ENCODE results near the gene WASL. TPM values are rescaled to one million over a fixed set of nuclear protein-coding genes. Genes with fewer than 3 reads are reported as not detected.

WASL gene
- total RNA-seq, 1 donor from 2014 or later = 33.7 TPM

DNA sequence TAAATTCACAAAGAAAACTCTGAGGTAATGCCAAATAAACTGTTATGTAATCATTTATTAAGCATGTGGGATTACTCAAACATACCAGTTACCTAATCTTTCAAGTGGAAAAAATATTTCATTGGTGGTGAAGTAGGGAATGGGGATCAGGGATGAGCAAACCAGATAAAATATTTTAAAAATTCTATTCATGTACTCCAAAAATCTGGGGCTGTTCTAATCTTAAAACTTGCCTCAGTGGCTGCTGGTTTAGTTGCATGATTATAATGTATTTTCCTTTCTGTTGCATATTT, 73.7 kb downstream of the WASL start:
- peaks cover 5% of the 10 kb centered on the region for H3K4me1 Mint-ChIP-seq (ENCODE audit: unreplicated experiment)
- no peak for DNase-seq (ENCODE audit: low spot score)
- no peaks in the 10 kb centered on the region for H3K9me3 Mint-ChIP-seq (ENCODE audit: unreplicated experiment)
- H3K4me3 Mint-ChIP-seq (ENCODE audit: unreplicated experiment) = no peak overlapping the region
- TF ChIP-seq CTCF (IDR thresholded peaks at IDR 0.05; ENCODE audit: unreplicated experiment) = no peak
- peaks cover 5% of the 10 kb centered on the region for H3K27me3 Mint-ChIP-seq (ENCODE audit: unreplicated experiment)
- no peak overlapping the region for H3K27ac Mint-ChIP-seq (ENCODE audit: unreplicated experiment)
- H3K36me3 Mint-ChIP-seq (ENCODE audit: low read depth, unreplicated experiment) = no peaks in the 10 kb centered on the region

- H3K27ac Mint-ChIP-seq (ENCODE audit: unreplicated experiment) = no peak overlapping the region
- no peak for TF ChIP-seq CTCF (IDR thresholded peaks at IDR 0.05; ENCODE audit: unreplicated experiment)
- H3K27me3 Mint-ChIP-seq (ENCODE audit: unreplicated experiment) = peaks cover 5% of the 10 kb centered on the region
These were observed 74.2 kb downstream of the WASL start for GRCh38 chr7:123674399-123675180.

DNA sequence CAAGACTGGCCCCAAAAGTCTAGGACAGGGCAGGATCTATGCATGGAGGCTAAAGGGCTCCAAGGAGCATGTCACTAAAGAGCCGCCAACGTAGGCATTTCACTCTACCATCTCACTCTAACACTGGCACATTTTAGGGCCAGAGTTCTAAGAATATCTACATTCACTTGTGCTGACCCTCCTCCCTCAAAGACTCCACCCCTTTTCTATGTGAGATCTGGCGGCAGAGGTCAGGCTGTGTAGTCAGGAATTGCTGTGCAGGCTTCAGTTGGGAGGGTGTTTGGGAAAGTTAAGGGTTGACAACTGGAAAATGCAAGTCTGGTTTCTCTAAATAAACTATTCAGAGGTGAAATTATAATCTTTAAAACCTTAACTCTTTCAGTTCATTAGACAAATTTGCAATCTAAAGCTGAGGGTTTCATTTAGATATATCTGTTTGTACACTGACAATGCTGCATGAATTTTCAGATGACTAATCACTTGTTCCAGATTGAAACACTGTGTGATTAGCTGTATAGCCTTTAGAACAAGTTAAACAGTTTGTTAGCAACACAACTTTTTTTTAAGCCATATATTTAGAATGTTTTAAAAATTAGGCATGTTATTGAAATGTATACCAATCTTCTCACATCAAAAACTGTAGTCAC, 74.9 kb downstream of the WASL start:
- Mint-ChIP-seq H3K9me3 (ENCODE audit: unreplicated experiment) (no peaks in the 10 kb centered on the region), H3K27me3 (ENCODE audit: unreplicated experiment) (peaks cover 5% of the 10 kb centered on the region), H3K27ac (ENCODE audit: unreplicated experiment) (no peak overlapping the region), H3K4me1 (ENCODE audit: unreplicated experiment) (no peaks in the 10 kb centered on the region), H3K4me3 (ENCODE audit: unreplicated experiment) (no peak overlapping the region), H3K36me3 (ENCODE audit: low read depth, unreplicated experiment) (no peaks in the 10 kb centered on the region)
- no peak for TF ChIP-seq CTCF (IDR thresholded peaks at IDR 0.05; ENCODE audit: unreplicated experiment)
- no peak for DNase-seq (ENCODE audit: low spot score)

More at GRCh38 chr7:123674399-123675180, 74.2 kb downstream of the WASL start:
- H3K36me3 Mint-ChIP-seq (ENCODE audit: low read depth, unreplicated experiment) = no peaks in the 10 kb centered on the region
- DNase-seq (ENCODE audit: low spot score) = no peak
- peaks cover 5% of the 10 kb centered on the region for H3K4me1 Mint-ChIP-seq (ENCODE audit: unreplicated experiment)
- no peak overlapping the region for H3K4me3 Mint-ChIP-seq (ENCODE audit: unreplicated experiment)
- H3K9me3 Mint-ChIP-seq (ENCODE audit: unreplicated experiment) = no peaks in the 10 kb centered on the region

- Mint-ChIP-seq H3K27ac (ENCODE audit: unreplicated experiment) (no peak overlapping the region), H3K9me3 (ENCODE audit: unreplicated experiment) (no peaks in the 10 kb centered on the region), H3K4me3 (ENCODE audit: unreplicated experiment) (no peak overlapping the region), H3K36me3 (ENCODE audit: low read depth, unreplicated experiment) (no peaks in the 10 kb centered on the region), H3K4me1 (ENCODE audit: unreplicated experiment) (no peaks in the 10 kb centered on the region), H3K27me3 (ENCODE audit: unreplicated experiment) (peaks cover 5% of the 10 kb centered on the region)
- TF ChIP-seq CTCF (IDR thresholded peaks at IDR 0.05; ENCODE audit: unreplicated experiment) = no peak
- no peak for DNase-seq (ENCODE audit: low spot score)
These were observed 75.6 kb downstream of the WASL start for GRCh38 chr7:123673137-123673732.

- no peak overlapping the region for H3K4me3 Mint-ChIP-seq (ENCODE audit: unreplicated experiment)
- H3K9me3 Mint-ChIP-seq (ENCODE audit: unreplicated experiment) = no peaks in the 10 kb centered on the region
These were observed 79.3 kb downstream of the WASL start for GRCh38 chr7:123669485-123669884.

More at GRCh38 chr7:123669485-123669884, 79.3 kb downstream of the WASL start:
- no peak overlapping the region for H3K27ac Mint-ChIP-seq (ENCODE audit: unreplicated experiment)
- no peaks in the 10 kb centered on the region for H3K36me3 Mint-ChIP-seq (ENCODE audit: low read depth, unreplicated experiment)
- DNase-seq (ENCODE audit: low spot score) = no peak
- no peak for TF ChIP-seq CTCF (IDR thresholded peaks at IDR 0.05; ENCODE audit: unreplicated experiment)
- no peaks in the 10 kb centered on the region for H3K4me1 Mint-ChIP-seq (ENCODE audit: unreplicated experiment)
- H3K27me3 Mint-ChIP-seq (ENCODE audit: unreplicated experiment) = peaks cover 5% of the 10 kb centered on the region

All from endothelial cell (in vitro differentiated cells).